PC-3 (cell line): ENCODE measurements around the gene APOBEC3A. TPM values are rescaled to one million over a fixed set of nuclear protein-coding genes. Genes with fewer than 3 reads are reported as not detected.

Experiments
- ATAC-seq: fragments of 200-7000 bp; cut with Tn5 transposase; 2 replicates; pipeline ENCODE4 v1.9.1; 2020; ENCODE audit warnings: mild to moderate bottlenecking, moderate library complexity
- BruUV-seq: library from RNA; stranded (reverse); fragments of 400-500 nt; replicated peaks from 2 replicates; lab custom pipeline; 2021; lab: Mats Ljungman, UMichigan
- CTCF ChIA-PET: fragments of 300-600 bp; sonication (Branson Sonifier 250); formaldehyde crosslinking; loops from one replicate; lab custom pipeline; 2022; ENCODE audit warnings: antibody characterized with exemption; lab: Charles Lee
- POLR2A ChIA-PET: fragments of 300-600 bp; sonication (Branson Sonifier 250); formaldehyde crosslinking; loops from one replicate; lab custom pipeline; 2022; ENCODE audit warnings: antibody characterized with exemption; ENCODE audit not compliant: unreplicated experiment; lab: Charles Lee
- DNase-seq: peaks from one replicate; pipeline ENCODE4 v3.0.0-alpha.2; 2015
- H2AFZ ChIP-seq: fragments of 300-600 bp; sonication (generic); 2 replicates; pipeline ENCODE4 v1.6.0; 2016; ENCODE audit warnings: antibody characterized with exemption, low read length
- H3F3A ChIP-seq: fragments of 300-600 bp; sonication (generic); one replicate; pipeline ENCODE4 v1.6.0; 2017; ENCODE audit warnings: antibody characterized with exemption, low read length, control low read depth, mild to moderate bottlenecking; ENCODE audit not compliant: unreplicated experiment
- H3K27ac ChIP-seq: fragments of 300-600 bp; sonication (generic); 2 replicates; pipeline ENCODE4 v1.5.1; 2016; ENCODE audit warnings: mild to moderate bottlenecking, low read length
- H3K27me3 ChIP-seq: fragments of 300-600 bp; sonication (generic); 2 replicates; pipeline ENCODE4 v1.6.1; 2016; ENCODE audit warnings: low read length, mixed read lengths
- H3K36me3 ChIP-seq: fragments of 300-600 bp; sonication (generic); 2 replicates; pipeline ENCODE4 v1.6.1; 2016; ENCODE audit warnings: low read depth, mixed run types, low read length, mixed read lengths
- H3K4me1 ChIP-seq: fragments of 300-600 bp; sonication (generic); 2 replicates; pipeline ENCODE4 v1.5.1; 2016; ENCODE audit warnings: low read length; ENCODE audit not compliant: insufficient read depth
- H3K4me2 ChIP-seq: fragments of 300-600 bp; sonication (generic); 2 replicates; pipeline ENCODE4 v1.6.0; 2016; ENCODE audit warnings: low read length
- H3K4me3 ChIP-seq: fragments of 300-600 bp; sonication (generic); 2 replicates; pipeline ENCODE4 v1.5.1; 2016; ENCODE audit warnings: mild to moderate bottlenecking, low read length, mixed read lengths
- H3K79me2 ChIP-seq: fragments of 300-600 bp; sonication (generic); 2 replicates; pipeline ENCODE4 v1.6.1; 2017; ENCODE audit warnings: low read length, mixed read lengths
- H3K9ac ChIP-seq: fragments of 300-600 bp; sonication (generic); 2 replicates; pipeline ENCODE4 v1.6.0; 2016; ENCODE audit warnings: mild to moderate bottlenecking, low read length
- H3K9me2 ChIP-seq: fragments of 300-600 bp; sonication (generic); replicated peaks from 2 replicates; pipeline ENCODE4 v1.6.1; 2016; ENCODE audit warnings: mixed run types, low read length, mixed read lengths
- H3K9me3 ChIP-seq: fragments of 300-600 bp; sonication (generic); 2 replicates; pipeline ENCODE4 v1.6.1; 2016; ENCODE audit warnings: low read length, mixed read lengths
- H4K20me1 ChIP-seq: fragments of 300-600 bp; sonication (generic); 2 replicates; pipeline ENCODE4 v1.6.1; 2016; ENCODE audit warnings: low read length, mixed read lengths
- EZH2 ChIP-seq: fragments of 300-600 bp; sonication (generic); IDR thresholded peaks from one replicate; pipeline ENCODE4 v1.6.1; 2017; ENCODE audit warnings: antibody characterized with exemption, mild to moderate bottlenecking, low read length; ENCODE audit not compliant: unreplicated experiment
- EZH2phosphoT487 ChIP-seq: fragments of 300-600 bp; sonication (generic); IDR thresholded peaks from 2 replicates; pipeline ENCODE4 v1.6.1; 2018; ENCODE audit warnings: mild to moderate bottlenecking, antibody characterized with exemption, low read length, borderline replicate concordance
- intact Hi-C: fragments of 100-400 bp; cut with micrococcal nuclease; formaldehyde crosslinking; loops from 2 replicates; pipeline ENCODE4 v1.9.0; 2023
- total RNA-seq: library from RNA; depleted of rRNA; stranded (reverse); fragments of >200 nt; gene quantifications from 2 replicates; pipeline ENCODE4 v1.2.3, GENCODE V29; 2014
- TF ChIP-seq, protein P1 (sequence below): fragments of 300-600 bp; sonication (generic); conservative IDR thresholded peaks from 2 replicates; pipeline ENCODE4 v1.5.1; 2017; ENCODE audit warnings: antibody characterized with exemption, low read depth, mild to moderate bottlenecking, low read length

The APOBEC3A gene
- total RNA-seq, 1 experiment from 2014 or later = not detected

DNA sequence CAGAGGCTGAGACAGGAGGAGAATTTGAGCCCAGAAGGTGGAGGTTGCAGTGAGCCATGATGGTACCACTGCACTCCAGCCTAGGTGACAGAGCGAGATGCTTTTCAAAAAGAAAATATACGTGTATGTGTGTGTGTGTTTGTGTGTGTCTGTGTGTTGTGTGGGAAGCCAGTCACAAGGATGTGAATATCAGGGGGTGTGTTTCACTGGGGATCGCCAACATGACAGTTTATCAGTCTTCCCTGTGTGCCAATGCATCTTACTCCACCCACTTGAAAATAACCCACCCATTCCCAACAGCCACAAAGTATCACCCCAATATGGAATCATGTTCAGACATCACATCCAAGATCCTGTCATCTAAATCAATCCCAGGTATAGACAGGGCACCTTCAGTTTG lies 14.4 kb downstream of the APOBEC3A start:
- no TSS peak for BruUV-seq
- ATAC-seq (no peak), DNase-seq (no peak)
- Histone ChIP-seq H3K79me2 (no peaks in the 10 kb centered on the region), H3K9me3 (no peaks in the 10 kb centered on the region), H3K9me2 (no peaks in the 10 kb centered on the region), H3K9ac (no peak overlapping the region), H3K27ac (no peak overlapping the region), H3K4me2 (no peak overlapping the region), H4K20me1 (no peaks in the 10 kb centered on the region), H2AFZ (no peak overlapping the region), H3F3A (no peaks in the 10 kb centered on the region), H3K27me3 (no peaks in the 10 kb centered on the region), H3K36me3 (no peaks in the 10 kb centered on the region), H3K4me1 (no peaks in the 10 kb centered on the region), H3K4me3 (no peak overlapping the region)
- ChIA-PET CTCF (no interaction called here), POLR2A (no interaction called here)
- TF ChIP-seq EZH2 = no peak
- no peak for TF ChIP-seq EZH2phosphoT487
- TF ChIP-seq, protein P1, sequence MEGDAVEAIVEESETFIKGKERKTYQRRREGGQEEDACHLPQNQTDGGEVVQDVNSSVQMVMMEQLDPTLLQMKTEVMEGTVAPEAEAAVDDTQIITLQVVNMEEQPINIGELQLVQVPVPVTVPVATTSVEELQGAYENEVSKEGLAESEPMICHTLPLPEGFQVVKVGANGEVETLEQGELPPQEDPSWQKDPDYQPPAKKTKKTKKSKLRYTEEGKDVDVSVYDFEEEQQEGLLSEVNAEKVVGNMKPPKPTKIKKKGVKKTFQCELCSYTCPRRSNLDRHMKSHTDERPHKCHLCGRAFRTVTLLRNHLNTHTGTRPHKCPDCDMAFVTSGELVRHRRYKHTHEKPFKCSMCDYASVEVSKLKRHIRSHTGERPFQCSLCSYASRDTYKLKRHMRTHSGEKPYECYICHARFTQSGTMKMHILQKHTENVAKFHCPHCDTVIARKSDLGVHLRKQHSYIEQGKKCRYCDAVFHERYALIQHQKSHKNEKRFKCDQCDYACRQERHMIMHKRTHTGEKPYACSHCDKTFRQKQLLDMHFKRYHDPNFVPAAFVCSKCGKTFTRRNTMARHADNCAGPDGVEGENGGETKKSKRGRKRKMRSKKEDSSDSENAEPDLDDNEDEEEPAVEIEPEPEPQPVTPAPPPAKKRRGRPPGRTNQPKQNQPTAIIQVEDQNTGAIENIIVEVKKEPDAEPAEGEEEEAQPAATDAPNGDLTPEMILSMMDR = no peak
- intact Hi-C loops = no loop called here

DNA sequence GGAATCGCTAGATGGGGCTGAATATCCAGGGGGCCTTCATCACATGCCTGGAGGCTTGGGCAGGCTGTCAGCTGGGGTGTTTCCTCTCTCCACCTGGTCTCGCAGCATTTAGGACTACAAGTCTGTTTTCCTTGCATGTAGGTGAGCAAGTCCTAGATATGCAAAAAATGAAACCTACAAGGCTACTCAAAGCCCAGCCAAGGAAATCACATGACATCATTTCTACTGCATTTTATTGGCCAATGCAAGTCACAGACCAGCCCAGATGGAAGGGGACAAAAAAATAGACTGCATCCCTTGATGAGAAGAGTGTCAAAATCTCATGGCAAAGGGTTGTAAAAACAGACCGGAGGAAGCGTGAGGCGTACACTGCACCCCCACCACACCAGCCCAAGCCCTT lies 15.1 kb downstream of the APOBEC3A start:
- no peaks in the 10 kb centered on the region for H3K36me3 ChIP-seq
- H3K9me2 ChIP-seq = no peaks in the 10 kb centered on the region
- intact Hi-C loops = no loop called here
- ChIA-PET CTCF (no interaction called here), POLR2A (no interaction called here)
- no peak overlapping the region for H3K27ac ChIP-seq
- H3K4me2 ChIP-seq = no peak overlapping the region
- no peaks in the 10 kb centered on the region for H4K20me1 ChIP-seq
- no peaks in the 10 kb centered on the region for H3F3A ChIP-seq
- ATAC-seq (no peak), DNase-seq (no peak)
- H3K4me1 ChIP-seq = no peaks in the 10 kb centered on the region
- no TSS peak for BruUV-seq
- TF ChIP-seq EZH2phosphoT487 = no peak
- TF ChIP-seq, protein P1 = no peak
- TF ChIP-seq EZH2 = no peak
- H3K4me3 ChIP-seq = no peak overlapping the region
- H3K9me3 ChIP-seq = no peaks in the 10 kb centered on the region
- no peaks in the 10 kb centered on the region for H3K27me3 ChIP-seq
- H3K9ac ChIP-seq = no peak overlapping the region
- H3K79me2 ChIP-seq = no peaks in the 10 kb centered on the region
- no peak overlapping the region for H2AFZ ChIP-seq

DNA sequence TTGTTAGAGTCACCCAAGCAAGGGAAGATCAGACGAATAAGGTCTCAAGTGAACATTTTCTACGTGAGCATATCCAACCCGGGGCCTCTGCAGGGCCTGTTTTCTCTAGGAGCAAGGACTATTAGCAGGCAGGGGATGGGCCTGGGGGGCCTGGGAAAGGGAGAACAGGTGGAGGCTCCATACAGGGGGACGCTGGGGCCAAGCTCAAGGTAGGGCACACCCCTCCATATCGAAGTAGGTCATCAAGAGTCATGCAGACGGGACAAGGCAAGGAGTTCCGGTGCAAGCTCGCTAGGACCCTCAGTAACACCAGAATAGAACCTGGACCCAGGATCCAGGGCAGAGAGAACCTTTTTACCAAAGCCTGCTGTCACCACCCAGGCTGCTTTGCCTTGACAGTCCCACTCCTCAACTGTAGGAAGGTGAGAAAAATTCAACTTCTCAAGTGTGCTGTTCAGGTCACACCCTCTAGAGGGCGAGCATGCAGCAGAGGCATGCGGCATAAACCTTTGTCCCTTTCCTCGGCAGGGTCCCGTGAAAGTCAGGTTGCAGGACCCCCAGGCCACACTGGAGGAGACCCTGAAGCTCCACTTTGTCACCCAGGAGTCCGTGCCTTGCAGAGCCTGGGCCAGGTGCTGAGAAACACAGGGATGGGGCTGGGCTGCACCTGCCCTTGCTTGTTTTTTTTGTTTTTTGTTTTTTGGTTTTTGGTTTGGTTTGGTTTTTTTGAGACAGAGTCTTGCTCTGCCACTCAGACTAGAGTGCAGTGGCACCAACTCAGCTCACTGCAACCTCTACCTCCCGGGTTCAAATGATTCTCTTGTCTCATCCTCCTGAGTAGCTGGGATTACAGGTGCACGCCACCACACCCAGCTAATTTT lies 16.1 kb downstream of the APOBEC3A start:
- no peaks in the 10 kb centered on the region for H3F3A ChIP-seq
- H3K9me2 ChIP-seq = no peaks in the 10 kb centered on the region
- CTCF ChIA-PET = no interaction called here
- ATAC-seq (peak; percentile 54), DNase-seq (peak; percentile 55)
- peak overlapping the region; percentile 52 for H3K4me2 ChIP-seq
- H3K36me3 ChIP-seq = no peaks in the 10 kb centered on the region
- no peaks in the 10 kb centered on the region for H4K20me1 ChIP-seq
- H3K9ac ChIP-seq = no peak overlapping the region
- H3K27ac ChIP-seq = no peak overlapping the region
- no peak overlapping the region for H3K4me3 ChIP-seq
- peak overlapping the region; percentile 70 for H2AFZ ChIP-seq
- H3K79me2 ChIP-seq = no peaks in the 10 kb centered on the region
- no peaks in the 10 kb centered on the region for H3K9me3 ChIP-seq
- intact Hi-C loops = no loop called here
- BruUV-seq = no TSS peak
- TF ChIP-seq EZH2phosphoT487 = no peak
- no peak for TF ChIP-seq EZH2
- TF ChIP-seq, protein P1 = peak; percentile 80
- POLR2A ChIA-PET = no interaction called here
- H3K4me1 ChIP-seq = no peaks in the 10 kb centered on the region
- H3K27me3 ChIP-seq = no peaks in the 10 kb centered on the region
